SH-SY5Y (cell line): ENCODE measurements around the gene PARD3.

ENCODE experiments used
- GATA2 ChIP-seq: IDR thresholded peaks from 2 replicates; pipeline ENCODE4 v1.6.1; 2011; ENCODE audit warnings: mild to moderate bottlenecking, low read depth, low read length
- GATA3 ChIP-seq: IDR thresholded peaks from 2 replicates; pipeline ENCODE4 v1.6.1; 2011; ENCODE audit warnings: low read depth, mild to moderate bottlenecking, low read length, moderate library complexity

- TF ChIP-seq GATA2 = no peak
- TF ChIP-seq GATA3 = no peak
Measured at GRCh38 chr10:34627331-34627730, 187.8 kb downstream of the PARD3 start.
